ENCODE measurements around the gene ATPAF1. TPM values are rescaled to one million over a fixed set of nuclear protein-coding genes. Genes with fewer than 3 reads are reported as not detected.

The ATPAF1 gene
- total RNA-seq: 42.6 TPM

DNA sequence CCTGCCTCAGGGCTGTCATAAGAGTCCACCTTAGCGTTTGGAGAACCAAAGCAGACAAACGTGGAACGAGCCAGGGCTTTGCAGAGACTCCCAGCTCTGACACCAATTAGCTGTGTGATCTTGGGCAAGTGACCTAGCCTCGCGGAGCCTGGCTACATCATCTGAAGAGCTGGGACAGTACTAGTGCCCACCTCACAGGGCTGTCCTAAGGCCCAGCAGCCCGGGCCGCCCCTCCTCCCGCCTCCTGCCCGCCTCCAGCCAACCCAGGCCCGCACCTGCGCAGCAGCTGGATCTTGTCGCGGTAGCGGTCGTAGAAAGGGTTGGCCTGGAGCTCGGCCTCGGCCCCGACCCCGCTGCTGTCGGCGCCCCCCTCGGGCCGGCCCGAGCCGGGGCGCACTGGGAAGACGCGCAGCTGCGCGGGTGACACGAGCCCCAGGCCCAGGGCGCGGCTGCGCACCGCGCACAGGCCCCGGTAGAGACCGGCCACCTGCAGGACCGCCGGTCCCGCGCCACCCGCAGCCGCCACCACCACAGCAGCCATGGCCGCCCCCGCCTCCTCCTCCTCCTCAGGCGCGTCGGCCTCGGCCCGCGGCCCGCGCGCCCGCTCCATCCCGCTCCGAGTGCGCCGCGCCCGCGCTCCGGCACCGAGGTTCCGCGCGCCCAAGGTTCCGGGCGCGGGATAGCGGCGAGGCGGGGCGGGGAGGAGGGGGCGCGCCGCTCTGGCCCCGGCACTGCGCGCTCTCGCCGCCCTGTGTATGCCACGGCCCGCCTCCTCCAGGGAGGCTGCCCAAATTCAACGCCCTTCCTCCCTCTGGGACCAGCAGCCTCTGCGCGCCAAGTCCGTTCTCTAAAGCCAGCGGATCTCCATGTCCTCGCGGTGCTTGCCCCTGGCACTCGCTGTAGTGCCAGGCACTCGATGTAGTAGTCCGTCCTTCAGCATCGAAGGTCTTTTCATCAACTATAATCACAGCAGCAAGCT, at the start of gene ATPAF1:
TSS of gene ATPAF1 (minus strand) at position 583 of the 979 bp plus-strand sequence. CDS start at position 541, 42 bp downstream.

DNA sequence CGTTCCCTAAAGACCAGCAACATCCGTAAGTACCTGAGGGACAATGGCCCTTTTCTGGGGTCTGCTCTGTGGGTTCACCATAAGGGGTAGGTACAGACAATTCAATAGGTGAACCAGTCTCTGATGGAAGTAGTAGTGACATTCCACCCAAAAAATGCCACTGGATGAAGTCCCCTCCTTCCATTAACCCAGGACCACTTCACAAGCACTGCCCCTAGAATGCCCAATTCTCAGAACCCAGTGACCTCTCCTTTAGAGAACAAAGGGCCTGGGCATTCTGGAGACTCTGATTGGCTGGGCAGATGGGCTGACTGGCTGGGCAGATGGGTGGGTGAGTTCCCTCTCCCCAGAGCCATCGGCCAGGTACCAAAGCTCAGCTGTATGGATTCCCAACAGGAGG, 3.4 kb upstream of the ATPAF1 start, which contains the start of gene TEX38:
TSS of gene TEX38 (plus strand) at position 301 of the 400 bp plus-strand sequence. CDS start at position 382, 81 bp downstream.

GRCh38 chr1:46616277-46617107, 51.7 kb downstream of the ATPAF1 start, which contains the start of gene MOB3C:
TSS of gene MOB3C (minus strand) at chr1:46616811. CDS start at chr1:46613321, 3,490 bp downstream.

GRCh38 chr1:46603858-46604549, 64.2 kb downstream of the ATPAF1 start, which contains the start of gene MKNK1:
TSS of gene MKNK1 (minus strand) at chr1:46604268. CDS start at chr1:46583327, 20,941 bp downstream.

Other genes starting within 250 kb of the ATPAF1 start
- gene DMBX1, start 178.5 kb downstream of the ATPAF1 start, total RNA-seq: not detected
- not detected for gene KNCN, start 116.7 kb downstream of the ATPAF1 start, total RNA-seq
- gene MKNK1, start 64.1 kb downstream of the ATPAF1 start, total RNA-seq: 21.9 TPM
- 2.8 TPM for gene MOB3C, start 51.6 kb downstream of the ATPAF1 start, total RNA-seq
- gene TEX38, start 3.5 kb upstream of the ATPAF1 start, total RNA-seq: not detected
- gene EFCAB14, start 50.8 kb upstream of the ATPAF1 start, total RNA-seq: 24.1 TPM
- not detected for gene CYP4B1, start 130.7 kb upstream of the ATPAF1 start, total RNA-seq

All from parietal lobe (tissue), 1 donor.